GM19099 (cell line): Measurements from ENCODE around the gene LRRK1.

Experiments used
- POLR2A ChIP-seq: IDR thresholded peaks from 3 replicates; pipeline ENCODE4 v1.6.1; 2011; ENCODE audit warnings: low read depth; ENCODE audit not compliant: insufficient read length; ENCODE audit errors: extremely low read depth

LRRK1 gene

DNA sequence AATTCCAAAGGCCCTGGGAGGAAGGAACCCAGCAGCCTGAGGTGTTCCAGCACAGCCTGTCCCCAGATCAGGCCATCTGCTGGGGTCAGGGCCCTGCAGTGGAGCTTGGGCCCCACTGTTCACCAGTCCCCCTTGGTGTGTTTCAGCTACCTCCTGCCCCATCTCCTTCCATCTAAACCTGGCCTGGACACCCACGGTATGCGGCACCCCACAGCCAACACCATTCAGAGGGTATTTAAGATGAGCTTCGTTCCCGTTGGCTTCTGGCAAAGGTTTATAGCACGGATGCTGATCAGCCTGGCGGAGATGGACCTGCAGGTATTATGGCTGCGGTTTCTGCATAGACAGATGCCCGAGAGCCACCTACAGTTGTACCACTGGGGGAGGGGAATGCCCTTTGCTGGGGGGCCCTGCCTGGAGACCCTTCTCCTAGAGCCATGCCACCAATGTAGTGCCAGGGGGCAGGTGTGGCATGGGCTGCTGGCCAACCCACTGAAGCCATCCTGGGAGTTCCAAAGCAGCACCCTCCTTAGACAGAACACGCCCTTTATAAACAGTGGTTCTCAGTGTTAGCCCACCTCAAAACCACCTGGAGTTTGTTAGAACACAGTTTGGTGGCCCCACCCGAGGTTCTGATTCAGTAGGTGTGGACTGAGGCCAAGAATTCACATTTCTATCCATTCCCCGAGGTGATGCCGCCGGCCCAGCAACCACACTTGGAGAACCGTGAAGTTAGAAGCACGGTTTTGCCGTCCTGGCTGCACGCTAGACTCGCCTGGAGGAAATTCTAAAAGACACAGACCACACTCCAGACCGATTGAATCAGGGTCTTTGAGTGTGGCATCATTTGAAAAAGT, 126.9 kb downstream of the LRRK1 start:
- no peak for TF ChIP-seq POLR2A

DNA sequence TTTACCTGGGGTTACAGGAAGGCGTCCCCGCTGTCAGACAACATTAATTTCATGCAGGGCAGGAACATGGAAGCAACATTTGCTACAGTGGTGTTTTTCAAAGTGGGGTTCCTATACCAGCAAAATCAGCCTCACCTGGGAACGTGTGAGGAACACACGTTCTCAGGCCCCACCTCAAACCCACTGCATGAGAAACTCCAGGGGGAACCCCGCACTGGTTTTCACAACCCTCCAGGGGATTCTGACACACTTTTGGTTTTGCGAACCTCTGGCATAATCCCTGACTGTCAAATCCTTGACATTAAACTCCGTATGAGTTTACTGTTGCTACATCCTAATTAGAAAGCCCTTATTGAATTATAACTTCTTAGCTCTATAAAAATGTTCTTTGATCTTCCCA, 127.7 kb downstream of the LRRK1 start:
- no peak for TF ChIP-seq POLR2A

DNA sequence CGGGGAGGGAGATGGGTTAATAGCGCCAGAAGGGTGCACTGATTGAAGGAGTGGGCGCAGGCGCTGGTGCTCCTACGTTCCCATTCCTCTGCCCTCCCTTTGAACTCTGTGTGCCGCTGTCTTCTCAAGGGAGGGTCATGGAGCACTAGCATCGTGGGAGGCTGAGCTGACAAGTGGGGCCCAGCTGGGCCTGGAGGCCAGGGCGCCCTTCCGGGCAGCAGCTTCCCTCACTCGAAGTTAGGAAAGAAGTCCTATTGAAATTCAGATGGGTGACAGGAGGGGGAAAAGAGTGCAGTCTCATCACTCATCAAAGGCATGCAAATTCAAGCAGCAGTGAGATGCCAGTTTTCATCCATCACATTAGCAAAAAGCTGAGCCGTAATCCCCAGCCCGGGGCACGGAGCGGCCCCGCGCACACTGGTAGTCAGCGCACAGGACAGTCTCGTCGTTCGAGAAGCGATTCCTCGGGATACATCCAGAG, 128.2 kb downstream of the LRRK1 start:
- no peak for TF ChIP-seq POLR2A

DNA sequence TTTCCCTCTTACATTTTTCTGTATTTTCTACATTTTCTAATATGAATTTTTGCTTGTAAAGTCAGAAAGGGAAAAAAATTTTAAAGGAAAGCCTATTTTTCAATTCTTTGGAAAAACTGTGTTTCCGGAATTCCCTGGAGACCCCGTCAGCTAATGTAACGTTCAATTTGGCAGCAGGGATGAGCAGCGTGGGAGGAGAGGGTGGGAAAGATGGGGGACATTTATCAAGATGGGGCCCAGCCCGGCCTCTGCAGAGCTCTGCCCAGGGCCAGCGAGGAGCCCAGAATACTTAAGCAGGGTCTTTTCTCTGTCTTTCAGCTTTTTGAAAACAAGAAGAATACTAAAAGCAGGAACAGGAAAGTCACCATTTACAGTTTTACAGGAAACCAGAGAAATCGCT, 129.0 kb downstream of the LRRK1 start:
- no peak for TF ChIP-seq POLR2A

DNA sequence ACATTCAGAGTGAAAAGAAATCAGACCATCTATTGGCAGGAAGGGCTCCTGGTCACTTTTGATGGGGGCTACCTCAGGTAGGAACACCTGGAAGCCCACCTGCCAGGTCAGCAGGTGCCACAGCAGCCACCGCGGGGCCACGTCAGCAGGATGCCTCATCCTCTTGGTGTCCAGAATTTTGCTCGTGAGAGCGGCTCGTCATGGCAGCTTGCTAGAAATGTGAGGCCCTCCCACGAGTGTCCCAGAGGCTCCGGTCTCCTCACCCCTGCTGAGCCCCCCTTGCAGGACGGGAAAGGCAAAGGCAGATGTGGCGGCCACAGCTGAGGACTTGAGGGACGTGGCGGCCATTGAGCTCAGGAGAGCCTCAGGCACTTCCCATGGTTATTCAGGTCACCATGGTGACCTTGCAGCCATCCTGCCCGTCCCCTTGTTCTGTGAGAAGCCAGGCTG, 129.4 kb downstream of the LRRK1 start:
- no peak for TF ChIP-seq POLR2A

DNA sequence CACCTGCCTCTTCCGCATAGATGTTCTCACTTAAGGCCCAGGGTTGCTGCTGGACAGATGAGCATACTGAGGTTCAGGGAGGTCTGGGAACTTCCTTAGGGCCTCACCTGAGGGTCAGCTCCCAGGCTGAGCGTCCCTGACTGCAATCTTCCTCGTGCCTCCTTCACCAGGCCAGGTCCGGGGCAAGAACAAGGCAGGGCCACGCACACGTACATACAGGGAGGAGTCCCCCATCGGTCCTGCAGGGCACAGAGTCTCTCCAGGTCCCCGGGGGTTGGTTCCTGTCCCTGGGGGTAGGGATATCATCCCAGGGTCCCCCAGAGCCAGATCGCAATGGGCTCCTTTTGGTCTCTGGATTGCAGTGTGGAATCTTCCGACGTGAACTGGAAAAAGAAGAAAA, 130.1 kb downstream of the LRRK1 start:
- TF ChIP-seq POLR2A = no peak

DNA sequence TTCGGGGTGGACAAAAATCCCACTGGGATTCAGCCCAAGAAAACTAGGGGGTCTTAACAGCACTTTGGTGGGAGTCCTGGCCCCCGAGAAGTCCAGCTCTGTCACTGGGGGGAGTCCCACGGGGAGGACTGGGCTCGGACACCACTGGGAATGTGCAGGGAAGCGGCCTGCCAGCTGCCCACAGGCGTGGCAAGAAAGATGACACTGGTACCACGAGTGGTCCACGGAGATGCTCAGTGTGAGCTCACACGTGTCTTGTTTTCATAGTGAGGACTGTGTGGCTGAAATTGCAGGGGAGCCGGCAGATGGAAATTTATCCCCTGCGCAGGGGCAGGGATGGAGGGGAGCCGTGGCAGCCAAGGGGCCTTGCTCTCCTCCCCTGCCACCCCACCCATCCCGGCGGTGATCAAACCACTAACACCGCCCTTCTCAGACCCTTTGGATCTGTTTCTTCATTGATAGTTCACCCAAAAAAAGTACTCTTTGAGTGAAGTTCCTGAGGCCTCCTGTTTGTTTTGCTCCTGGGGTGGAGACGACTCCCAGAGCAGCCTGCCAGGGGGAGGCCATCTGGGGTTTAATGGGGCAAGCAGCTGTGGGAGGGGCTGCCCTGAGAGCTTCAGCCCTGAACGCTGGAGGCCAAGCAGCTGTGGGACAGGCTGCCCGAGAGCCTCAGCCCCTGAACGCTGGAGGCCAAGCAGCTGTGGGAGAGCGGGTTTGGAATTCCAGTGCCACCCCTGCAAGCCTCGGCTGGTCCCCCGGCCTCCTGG, 130.9 kb downstream of the LRRK1 start:
- TF ChIP-seq POLR2A = no peak

DNA sequence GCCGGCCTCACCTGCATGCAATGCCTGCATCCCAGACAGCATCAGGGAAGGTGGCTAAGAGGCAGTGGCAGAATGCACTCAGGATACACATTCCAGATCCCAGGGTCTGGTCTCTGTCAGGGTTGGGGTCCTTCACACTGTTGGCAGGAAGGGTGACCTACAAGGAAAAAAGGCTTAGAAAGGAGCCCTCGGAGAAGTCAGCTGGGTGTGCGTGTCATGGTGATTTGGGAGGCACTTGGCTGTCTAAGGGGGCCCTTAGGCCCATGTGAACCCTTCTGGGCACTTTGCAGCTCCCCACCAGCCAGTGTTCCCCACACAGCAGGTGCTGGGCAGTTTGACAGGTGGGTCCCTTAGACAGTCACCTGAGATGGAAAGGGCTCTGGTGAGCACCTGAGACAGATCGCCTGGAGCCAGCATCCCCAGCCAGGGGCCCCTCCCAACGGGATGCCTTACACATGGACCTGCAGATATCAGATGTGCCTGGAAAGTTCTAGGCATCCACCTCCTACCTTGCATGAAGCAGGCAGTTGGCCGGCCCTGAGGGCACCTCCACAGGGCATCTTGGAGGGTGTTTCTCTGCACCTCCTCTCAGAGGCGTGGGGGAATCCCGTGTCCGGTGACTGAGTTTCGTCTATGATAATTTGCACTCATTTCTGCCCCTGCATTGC, 131.6 kb downstream of the LRRK1 start:
- TF ChIP-seq POLR2A = no peak

DNA sequence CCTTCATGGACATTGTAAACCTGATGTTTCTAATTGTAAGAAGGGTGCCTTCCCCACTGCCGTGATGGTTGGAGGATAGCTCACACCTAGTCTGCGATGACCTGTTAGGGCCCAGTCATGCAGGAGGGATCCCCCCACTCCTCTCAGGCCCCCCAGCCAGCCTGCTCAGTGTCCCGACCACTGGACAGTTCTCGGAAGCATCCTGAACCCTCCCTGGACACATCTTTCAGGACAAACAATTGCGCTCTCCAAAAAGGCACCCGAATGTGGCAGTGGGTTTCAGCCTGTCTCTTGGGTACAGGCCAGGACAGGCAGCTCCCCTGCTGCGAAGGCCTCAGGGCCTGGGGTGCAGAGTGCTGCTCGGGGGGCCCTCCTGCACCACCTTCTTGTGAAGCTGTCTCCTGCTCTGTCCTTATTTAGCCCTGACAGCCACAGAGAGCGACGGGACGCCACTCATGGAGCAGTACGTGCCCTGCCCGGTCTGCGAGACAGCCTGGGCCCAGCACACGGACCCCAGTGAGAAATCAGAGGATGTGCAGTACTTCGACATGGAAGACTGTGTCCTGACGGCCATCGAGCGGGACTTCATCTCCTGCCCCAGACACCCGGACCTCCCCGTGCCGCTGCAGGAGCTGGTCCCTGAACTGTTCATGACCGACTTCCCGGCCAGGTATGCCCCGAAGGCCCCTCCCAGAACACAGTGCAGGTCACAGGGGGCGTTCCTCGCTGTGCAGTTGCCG, 132.3 kb downstream of the LRRK1 start:
- no peak for TF ChIP-seq POLR2A

DNA sequence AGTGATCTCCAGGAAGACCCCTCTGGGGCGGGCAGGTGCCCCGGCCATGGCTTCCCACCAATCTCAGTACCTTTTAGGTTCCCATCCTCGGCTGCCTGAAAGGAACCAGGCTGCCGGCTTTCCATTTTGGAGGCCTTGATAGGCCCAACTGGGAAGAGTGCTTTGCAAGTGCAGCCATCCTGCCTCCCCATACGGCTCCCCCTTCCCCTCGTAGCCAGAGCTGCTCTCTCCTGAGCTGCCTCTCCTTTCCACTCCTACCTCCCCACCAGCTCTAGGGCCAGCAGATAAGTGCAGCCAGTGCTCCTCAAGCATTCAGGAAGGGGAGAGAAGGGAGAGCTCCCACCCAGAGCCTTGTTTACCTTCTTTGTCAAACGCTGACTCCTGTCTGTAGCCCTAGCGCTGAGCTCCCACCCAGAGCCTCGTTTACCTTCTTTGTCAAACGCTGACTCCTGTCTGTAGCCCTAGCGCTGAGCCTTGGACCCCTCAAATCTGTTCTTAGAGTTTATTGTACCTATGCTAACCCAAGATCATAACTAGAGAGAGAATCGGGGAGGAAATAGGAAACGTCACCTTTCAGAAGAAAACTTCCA, 133.0 kb downstream of the LRRK1 start:
- TF ChIP-seq POLR2A = no peak

DNA sequence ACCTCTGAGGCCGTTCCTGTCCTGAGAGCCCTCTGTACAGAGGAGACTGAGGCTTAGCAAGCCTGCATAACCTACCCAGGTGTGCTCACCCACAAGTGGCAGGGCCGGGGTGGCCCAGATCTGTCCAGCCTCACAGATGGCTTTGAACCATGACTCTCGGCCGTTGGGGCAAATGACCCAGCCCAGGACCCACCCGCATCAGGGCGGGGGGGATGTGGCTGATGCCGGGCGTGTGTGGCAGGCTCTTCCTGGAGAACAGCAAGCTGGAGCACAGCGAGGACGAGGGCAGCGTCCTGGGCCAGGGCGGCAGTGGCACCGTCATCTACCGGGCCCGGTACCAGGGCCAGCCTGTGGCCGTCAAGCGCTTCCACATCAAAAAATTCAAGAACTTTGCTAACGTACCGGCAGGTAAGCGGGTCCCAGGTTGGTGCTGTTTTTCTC, 133.5 kb downstream of the LRRK1 start:
- TF ChIP-seq POLR2A = no peak

DNA sequence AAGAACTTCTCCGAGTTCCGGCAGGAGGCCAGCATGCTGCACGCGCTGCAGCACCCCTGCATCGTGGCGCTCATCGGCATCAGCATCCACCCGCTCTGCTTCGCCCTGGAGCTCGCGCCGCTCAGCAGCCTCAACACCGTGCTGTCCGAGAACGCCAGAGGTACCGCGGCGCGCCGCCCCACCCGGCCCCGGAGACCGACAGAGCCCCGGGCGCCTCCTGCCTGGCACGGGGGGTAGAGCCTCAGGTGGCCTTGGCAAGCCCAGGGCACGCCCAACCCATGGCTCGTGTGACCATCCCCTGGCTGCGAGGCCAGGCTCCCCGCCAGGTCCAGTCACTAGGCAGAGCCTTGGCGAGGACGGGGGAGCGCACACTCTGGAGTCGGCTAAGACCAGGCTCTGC, 134.1 kb downstream of the LRRK1 start:
- no peak for TF ChIP-seq POLR2A

DNA sequence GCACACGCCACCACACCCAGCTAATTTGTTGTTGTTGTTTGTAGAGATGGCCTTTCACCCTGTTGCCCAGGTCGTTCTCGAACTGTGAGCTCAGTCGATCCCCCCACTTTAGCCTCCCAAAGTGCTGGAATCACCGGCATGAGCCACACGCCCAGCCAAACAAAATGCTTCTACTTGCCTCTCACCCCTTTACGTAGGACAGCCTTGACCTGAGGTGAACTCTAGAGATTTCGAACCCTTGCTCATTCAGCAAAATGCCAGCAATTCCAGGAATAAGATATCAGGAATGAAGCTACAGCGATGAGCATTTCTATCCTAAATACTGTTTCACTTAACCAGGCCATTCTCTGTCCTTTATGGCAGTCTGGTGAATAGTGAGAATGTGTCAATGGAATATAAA, 135.0 kb downstream of the LRRK1 start:
- no peak for TF ChIP-seq POLR2A

DNA sequence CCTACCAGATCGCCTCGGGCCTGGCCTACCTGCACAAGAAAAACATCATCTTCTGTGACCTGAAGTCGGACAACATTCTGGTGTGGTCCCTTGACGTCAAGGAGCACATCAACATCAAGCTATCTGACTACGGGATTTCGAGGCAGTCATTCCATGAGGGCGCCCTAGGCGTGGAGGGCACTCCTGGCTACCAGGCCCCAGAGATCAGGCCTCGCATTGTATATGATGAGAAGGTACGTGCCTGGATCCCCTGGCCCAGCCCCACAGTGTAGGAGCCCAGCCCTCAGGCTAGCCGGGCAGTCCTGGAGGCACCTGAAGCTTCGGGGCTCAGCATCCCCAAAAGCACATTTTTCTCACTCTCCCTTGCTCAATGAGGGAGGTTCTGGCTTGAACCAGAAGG, 135.8 kb downstream of the LRRK1 start:
- TF ChIP-seq POLR2A = no peak
